Left lung (tissue), 10 donors: Measurements from ENCODE around the gene C3orf80. TPM values are rescaled to one million over a fixed set of nuclear protein-coding genes. Genes with fewer than 3 reads are reported as not detected.
A peak's percentile ranks its signal among the peaks of the same experiment; 100 is the strongest.

ENCODE experiments used
- ATAC-seq: fragments of 200-7000 bp; cut with Tn5 transposase; one replicate; pipeline ENCODE4 v1.9.1; 2020; ENCODE audit warnings: moderate library complexity
- DNase-seq, 4 donors: peaks; one replicate each; pipeline ENCODE4 v3.0.0-alpha.2; 2013 to 2020
- H3K27ac ChIP-seq, 2 donors: fragments of 200-600 bp; sonication (generic) in 1 of 2; one replicate each; pipeline versions ENCODE4 v1.5.0 to v1.8.0; 2020 to 2021
- H3K27me3 ChIP-seq, 2 donors: fragments of 200-600 bp; sonication (generic) in 1 of 2; one replicate each; pipeline versions ENCODE4 v1.5.0 to v1.8.0; 2020 to 2021
- H3K36me3 ChIP-seq, 2 donors: fragments of 200-600 bp; sonication (generic) in 1 of 2; one replicate each; pipeline versions ENCODE4 v1.5.0 to v1.8.0; 2020 to 2021
- H3K4me1 ChIP-seq, 2 donors: fragments of 200-600 bp; one replicate each; pipeline ENCODE4 v1.8.0; 2021
- H3K4me3 ChIP-seq, 2 donors: fragments of 200-600 bp; sonication (generic) in 1 of 2; one replicate each; pipeline versions ENCODE4 v1.5.0 to v1.8.0; 2020 to 2021; ENCODE audit warnings: mild to moderate bottlenecking in 1 of 2
- H3K9me3 ChIP-seq, 2 donors: fragments of 200-600 bp; sonication (generic) in 1 of 2; one replicate each; pipeline versions ENCODE4 v1.5.0 to v1.8.0; 2020 to 2021
- intact Hi-C, 2 donors: fragments of 100-400 bp; cut with DNase I; formaldehyde crosslinking; loops; one replicate each; pipeline versions ENCODE4 v1.11.2 to v1.14.2; 2022
- polyA plus RNA-seq, 6 donors: library from polyadenylated mRNA; unstranded; fragments of 120-200 nt; gene quantifications; one replicate each; pipeline ENCODE4 v1.2.1, GENCODE V29; 2013; ENCODE audit not compliant: insufficient read length in 6 of 6
- total RNA-seq, 2 donors: library from RNA; stranded (reverse); fragmentation: NEBNext Ultra II Directional; extraction: Animal tissue kit (Norgen Biotek cat#: 25700); gene quantifications; one replicate each; pipeline ENCODE4 v1.2.1, GENCODE V29; 2021
- TF ChIP-seq, protein P1 (sequence below), 2 donors: fragments of 200-600 bp; sonication (generic) in 1 of 2; IDR thresholded peaks; one replicate each; pipeline versions ENCODE4 v1.5.0 to v1.8.0; 2021; ENCODE audit warnings: antibody characterized with exemption in 2 of 2
- donor health status: DM: no; HTN: yes; CAD: no.
- donor health status: DM: no; HTN: no; CAD: no.

Gene C3orf80
- total and polyA plus RNA-seq, 8 donors: 0.55 to 9.3 (median 7.1) TPM

DNA sequence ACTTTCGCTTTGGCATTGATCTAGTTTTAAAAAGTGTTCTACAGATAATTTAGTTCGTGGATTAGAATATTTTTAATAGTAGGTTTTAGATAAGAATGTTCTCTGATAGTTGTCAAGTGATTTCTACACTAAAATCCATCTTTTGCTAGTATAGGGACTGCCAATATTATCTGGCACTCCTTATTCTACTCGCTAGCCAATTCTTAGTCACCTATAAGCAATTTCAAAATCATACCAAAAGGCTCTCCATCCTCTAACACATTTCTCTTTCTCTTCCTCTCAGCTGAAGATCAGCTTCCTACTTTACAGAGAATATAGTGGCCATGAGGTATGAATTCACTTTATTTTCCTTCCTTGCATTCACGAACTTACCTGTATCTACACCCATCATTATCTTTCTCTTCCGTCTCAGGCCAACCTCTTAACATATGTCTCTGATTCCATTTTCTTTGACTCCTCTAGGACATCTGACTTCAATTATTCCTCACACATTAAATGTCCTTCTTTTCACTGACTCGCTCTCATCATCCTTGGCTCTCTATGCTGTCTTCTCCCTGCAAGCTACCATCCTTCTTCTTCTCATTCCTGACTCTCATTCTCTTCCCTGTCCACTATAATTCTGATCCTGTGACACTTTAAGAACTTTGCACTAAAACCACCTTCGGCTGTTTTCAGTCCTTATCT lies 35.5 kb downstream of the C3orf80 start:
- Histone ChIP-seq H3K36me3 (no peaks in the 10 kb centered on the region), H3K9me3 (no peaks in the 10 kb centered on the region), H3K27ac (no peak overlapping the region), H3K4me1 (no peaks in the 10 kb centered on the region), H3K27me3 (no peaks in the 10 kb centered on the region), H3K4me3 (no peak overlapping the region)
- ATAC-seq (no peak), DNase-seq (no peak)
- intact Hi-C loops: no loop called here
- TF ChIP-seq, protein P1, sequence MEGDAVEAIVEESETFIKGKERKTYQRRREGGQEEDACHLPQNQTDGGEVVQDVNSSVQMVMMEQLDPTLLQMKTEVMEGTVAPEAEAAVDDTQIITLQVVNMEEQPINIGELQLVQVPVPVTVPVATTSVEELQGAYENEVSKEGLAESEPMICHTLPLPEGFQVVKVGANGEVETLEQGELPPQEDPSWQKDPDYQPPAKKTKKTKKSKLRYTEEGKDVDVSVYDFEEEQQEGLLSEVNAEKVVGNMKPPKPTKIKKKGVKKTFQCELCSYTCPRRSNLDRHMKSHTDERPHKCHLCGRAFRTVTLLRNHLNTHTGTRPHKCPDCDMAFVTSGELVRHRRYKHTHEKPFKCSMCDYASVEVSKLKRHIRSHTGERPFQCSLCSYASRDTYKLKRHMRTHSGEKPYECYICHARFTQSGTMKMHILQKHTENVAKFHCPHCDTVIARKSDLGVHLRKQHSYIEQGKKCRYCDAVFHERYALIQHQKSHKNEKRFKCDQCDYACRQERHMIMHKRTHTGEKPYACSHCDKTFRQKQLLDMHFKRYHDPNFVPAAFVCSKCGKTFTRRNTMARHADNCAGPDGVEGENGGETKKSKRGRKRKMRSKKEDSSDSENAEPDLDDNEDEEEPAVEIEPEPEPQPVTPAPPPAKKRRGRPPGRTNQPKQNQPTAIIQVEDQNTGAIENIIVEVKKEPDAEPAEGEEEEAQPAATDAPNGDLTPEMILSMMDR (IDR thresholded peaks at IDR 0.05): no peak

DNA sequence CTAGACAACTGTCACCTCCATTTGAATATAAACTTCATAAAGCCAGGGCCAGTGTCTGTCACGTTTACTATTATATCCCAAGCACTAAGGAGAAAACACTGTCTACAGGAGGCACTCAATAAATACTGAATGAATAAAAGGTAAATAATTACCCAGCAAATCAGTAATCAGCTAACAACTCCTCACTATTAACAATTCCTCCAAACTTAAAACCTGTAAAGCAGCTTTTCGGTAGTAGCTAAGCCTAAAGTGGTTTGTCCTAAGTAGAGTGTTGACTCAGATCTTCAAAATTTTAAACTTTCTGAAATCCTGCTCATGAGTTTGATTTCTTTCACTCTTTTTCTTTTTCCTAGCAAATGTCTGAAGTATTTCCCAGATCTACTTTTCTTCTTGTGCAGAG lies 39.9 kb downstream of the C3orf80 start:
- intact Hi-C loops: no loop called here
- no peaks in the 10 kb centered on the region for H3K4me1 ChIP-seq
- H3K9me3 ChIP-seq: no peaks in the 10 kb centered on the region
- TF ChIP-seq, protein P1 (IDR thresholded peaks at IDR 0.05): no peak
- H3K36me3 ChIP-seq: peaks cover 0 to 4% of the 10 kb centered on the region in 2 donors
- H3K4me3 ChIP-seq: no peak overlapping the region
- H3K27ac ChIP-seq: no peak overlapping the region
- ATAC-seq: peak; percentile 88
- H3K27me3 ChIP-seq: no peaks in the 10 kb centered on the region
- peak in 1 of 4 donors; percentile 31 for DNase-seq

Other genes with a start within 250 kb of the C3orf80 start
- under 1 TPM; 0.61 to 0.81 TPM for gene IL12A, start 236.6 kb upstream of the C3orf80 start, total RNA-seq
- gene IL12A, start 236.6 kb upstream of the C3orf80 start, polyA plus RNA-seq: 1 to 10 TPM; 1.9 to 3.9 (median 2.6) TPM
- gene IFT80, start 173.8 kb downstream of the C3orf80 start, total RNA-seq: 10 to 100 TPM; 27.9 to 45.0 TPM
- 10 to 100 TPM; 69.9 to 92.0 (median 78.7) TPM for gene IFT80, start 173.8 kb downstream of the C3orf80 start, polyA plus RNA-seq
- gene SMC4, start 174.2 kb downstream of the C3orf80 start, total RNA-seq: 10 to 100 TPM; 68.6 to 73.5 TPM
- gene SMC4, start 174.2 kb downstream of the C3orf80 start, polyA plus RNA-seq: 100 to 1,000 TPM; 127 to 224 (median 170) TPM
- 1 to 10 TPM; 4.3 to 8.7 TPM for gene TRIM59, start 224.4 kb downstream of the C3orf80 start, total RNA-seq
- gene TRIM59, start 224.4 kb downstream of the C3orf80 start, polyA plus RNA-seq: 10 to 100 TPM; 18.5 to 29.3 (median 24.1) TPM